Nephron (organoid): ENCODE measurements around the gene PRAME.

Experiments
- H3K27ac Mint-ChIP-seq, 3 experiments: 2 replicates each; pipeline ENCODE4 v1.8.0; 2020; ENCODE audit warnings: mixed read lengths in 3 of 3, mild to moderate bottlenecking in 2 of 3, moderate library complexity in 1 of 3
- H3K27me3 Mint-ChIP-seq: 2 replicates; pipeline ENCODE4 v1.8.0; 2021; ENCODE audit warnings: low read depth, mild to moderate bottlenecking, moderate library complexity, mixed read lengths
- H3K36me3 Mint-ChIP-seq: 2 replicates; pipeline ENCODE4 v1.8.0; 2020; ENCODE audit warnings: low read depth, mixed read lengths
- H3K4me1 Mint-ChIP-seq: 2 replicates; pipeline ENCODE4 v1.8.0; 2020; ENCODE audit warnings: mixed read lengths
- H3K4me3 Mint-ChIP-seq, 3 experiments: 2 replicates each; pipeline ENCODE4 v1.8.0; 2020; ENCODE audit warnings: mild to moderate bottlenecking in 3 of 3, mixed read lengths in 3 of 3, moderate library complexity in 2 of 3
- H3K9me3 Mint-ChIP-seq: 2 replicates; pipeline ENCODE4 v1.8.0; 2020; ENCODE audit warnings: mixed read lengths
- TF ChIP-seq, protein P1 (sequence below), 3 experiments: fragments of 200-600 bp; sonication (generic); IDR thresholded peaks; one replicate each; pipeline ENCODE4 v1.5.0; 2021; ENCODE audit warnings: antibody characterized with exemption in 3 of 3; ENCODE audit not compliant: unreplicated experiment in 3 of 3

The PRAME gene

DNA sequence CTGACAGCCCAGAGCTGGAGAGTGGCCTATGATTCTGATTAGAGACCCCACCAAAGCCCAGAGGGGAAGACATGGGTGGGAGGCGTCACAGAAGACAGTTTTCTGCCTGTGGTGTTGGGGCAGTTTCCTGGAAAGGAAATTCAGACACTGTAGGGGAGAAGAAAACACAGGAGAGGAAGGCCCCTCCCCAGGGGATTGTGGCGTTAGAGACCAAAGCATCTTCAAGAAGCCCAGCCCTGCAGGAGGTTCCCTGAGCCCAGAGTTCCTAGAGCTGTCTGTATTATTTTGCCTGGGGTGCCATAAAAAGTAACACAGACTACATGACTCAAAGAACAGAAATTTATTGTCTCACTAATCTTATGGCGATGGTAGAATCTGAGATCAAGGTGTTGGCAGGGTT lies 40.2 kb upstream of the PRAME start:
- Mint-ChIP-seq H3K27me3 (peaks cover 12% of the 10 kb centered on the region), H3K4me1 (peaks cover 9% of the 10 kb centered on the region), H3K9me3 (peaks cover 3% of the 10 kb centered on the region), H3K4me3 (no peak overlapping the region), H3K36me3 (no peaks in the 10 kb centered on the region), H3K27ac (no peak overlapping the region)
- TF ChIP-seq, protein P1, sequence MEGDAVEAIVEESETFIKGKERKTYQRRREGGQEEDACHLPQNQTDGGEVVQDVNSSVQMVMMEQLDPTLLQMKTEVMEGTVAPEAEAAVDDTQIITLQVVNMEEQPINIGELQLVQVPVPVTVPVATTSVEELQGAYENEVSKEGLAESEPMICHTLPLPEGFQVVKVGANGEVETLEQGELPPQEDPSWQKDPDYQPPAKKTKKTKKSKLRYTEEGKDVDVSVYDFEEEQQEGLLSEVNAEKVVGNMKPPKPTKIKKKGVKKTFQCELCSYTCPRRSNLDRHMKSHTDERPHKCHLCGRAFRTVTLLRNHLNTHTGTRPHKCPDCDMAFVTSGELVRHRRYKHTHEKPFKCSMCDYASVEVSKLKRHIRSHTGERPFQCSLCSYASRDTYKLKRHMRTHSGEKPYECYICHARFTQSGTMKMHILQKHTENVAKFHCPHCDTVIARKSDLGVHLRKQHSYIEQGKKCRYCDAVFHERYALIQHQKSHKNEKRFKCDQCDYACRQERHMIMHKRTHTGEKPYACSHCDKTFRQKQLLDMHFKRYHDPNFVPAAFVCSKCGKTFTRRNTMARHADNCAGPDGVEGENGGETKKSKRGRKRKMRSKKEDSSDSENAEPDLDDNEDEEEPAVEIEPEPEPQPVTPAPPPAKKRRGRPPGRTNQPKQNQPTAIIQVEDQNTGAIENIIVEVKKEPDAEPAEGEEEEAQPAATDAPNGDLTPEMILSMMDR (IDR thresholded peaks at IDR 0.05; ENCODE audit: unreplicated experiment in 3 of 3) = no peak

DNA sequence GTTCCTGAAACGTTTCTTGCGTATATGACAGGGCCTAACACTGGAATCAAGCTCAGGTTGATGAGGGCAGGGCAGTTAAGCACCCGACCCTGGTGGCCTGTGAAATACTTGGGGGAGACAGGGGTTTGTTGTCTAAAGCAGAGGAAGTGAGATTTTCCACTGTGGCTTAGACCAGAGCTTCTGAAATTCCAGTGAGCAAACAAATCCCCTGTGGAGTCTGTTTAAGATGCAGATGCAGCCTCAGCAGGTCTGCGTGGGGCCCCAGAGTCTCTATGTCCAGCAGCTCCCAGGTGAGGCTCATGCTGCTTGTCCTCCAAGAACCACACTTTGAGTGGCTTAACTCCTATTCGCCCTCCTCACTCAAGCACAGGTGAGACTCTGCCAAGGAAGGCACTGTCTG lies 39.1 kb upstream of the PRAME start:
- Mint-ChIP-seq H3K4me1 (peaks cover 12% of the 10 kb centered on the region), H3K9me3 (peaks cover 6% of the 10 kb centered on the region), H3K27me3 (peaks cover 16% of the 10 kb centered on the region), H3K4me3 (no peak overlapping the region), H3K27ac (no peak overlapping the region), H3K36me3 (no peaks in the 10 kb centered on the region)
- TF ChIP-seq, protein P1 (IDR thresholded peaks at IDR 0.05; ENCODE audit: unreplicated experiment in 3 of 3) = no peak

DNA sequence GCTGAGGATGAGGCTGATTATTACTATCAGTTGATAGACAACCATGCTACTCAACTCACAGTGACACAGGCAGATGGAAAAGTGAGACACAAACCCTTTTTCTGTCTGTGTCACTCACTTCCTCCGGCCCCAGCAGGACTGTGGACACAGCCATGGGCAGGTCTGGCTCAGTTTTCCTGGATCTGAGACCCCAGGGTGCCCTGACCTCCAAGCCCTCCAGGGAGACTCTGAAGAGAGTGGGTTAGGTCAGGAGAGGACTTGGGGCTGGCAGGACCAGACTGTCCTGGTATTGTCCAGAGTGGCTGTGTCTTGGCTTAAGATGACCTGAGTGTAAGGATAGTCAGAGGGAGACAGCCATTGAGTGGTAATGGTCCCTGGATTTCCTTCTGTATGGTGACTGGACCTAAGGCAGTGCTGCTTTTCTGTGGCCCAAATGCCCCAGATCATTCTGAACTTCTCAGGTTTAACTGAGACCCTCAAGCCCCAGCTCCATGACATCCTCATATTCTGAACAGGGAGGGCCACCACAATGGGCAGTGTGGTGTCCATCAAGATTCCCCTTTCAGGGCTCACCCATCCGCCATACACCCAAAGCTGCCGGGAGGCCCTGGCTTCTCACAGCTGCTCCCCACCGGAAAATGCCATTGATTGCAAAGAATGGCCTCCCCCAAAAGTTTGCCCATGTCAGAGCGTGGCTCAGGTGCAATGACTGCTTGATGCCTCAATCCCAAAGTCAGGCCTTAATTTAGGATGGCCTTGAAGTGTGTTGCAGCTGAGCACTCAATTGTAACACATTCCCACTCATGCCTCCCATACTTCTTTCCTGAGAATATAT lies 36.2 kb upstream of the PRAME start:
- TF ChIP-seq, protein P1 (IDR thresholded peaks at IDR 0.05; ENCODE audit: unreplicated experiment in 3 of 3) = no peak
- peaks cover 29% of the 10 kb centered on the region for H3K27me3 Mint-ChIP-seq
- peaks cover 6% of the 10 kb centered on the region for H3K9me3 Mint-ChIP-seq
- no peak overlapping the region for H3K27ac Mint-ChIP-seq
- peaks cover 4% of the 10 kb centered on the region for H3K4me1 Mint-ChIP-seq
- H3K4me3 Mint-ChIP-seq = no peak overlapping the region
- H3K36me3 Mint-ChIP-seq = no peaks in the 10 kb centered on the region

DNA sequence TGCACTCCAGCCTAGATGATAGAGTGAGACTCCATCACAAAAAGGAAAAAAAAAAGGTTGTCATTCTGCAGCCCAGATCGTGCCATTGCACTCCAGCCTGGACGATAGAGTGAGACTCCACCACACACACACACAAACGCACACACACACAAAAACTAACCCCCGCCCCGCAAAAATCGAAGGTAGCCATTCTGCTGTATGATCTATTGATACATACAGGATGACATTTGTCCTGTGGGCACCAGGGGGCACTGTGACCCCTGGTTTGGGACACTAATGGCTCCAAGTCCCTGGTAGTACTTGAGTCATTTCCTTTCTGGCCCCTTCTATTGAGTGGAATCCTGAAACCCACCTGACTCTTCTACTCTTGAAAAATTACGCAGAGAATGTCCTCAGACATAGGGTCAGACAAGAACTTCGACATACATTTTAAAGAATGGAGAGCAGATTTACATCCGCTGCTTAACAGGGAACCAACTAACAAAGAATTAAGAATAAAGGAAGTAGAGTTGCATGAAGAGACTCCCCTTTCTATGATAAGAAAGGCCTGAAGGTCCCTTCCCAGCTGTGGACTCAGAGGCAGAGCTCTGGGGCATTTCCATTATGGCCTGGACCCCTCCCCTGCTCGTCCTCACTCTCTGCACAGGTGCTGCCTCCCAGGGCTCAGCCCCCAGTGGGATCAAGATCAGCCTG lies 35.0 kb upstream of the PRAME start:
- Mint-ChIP-seq H3K27me3 (peaks cover 34% of the 10 kb centered on the region), H3K4me1 (peaks cover 4% of the 10 kb centered on the region), H3K4me3 (no peak overlapping the region), H3K36me3 (no peaks in the 10 kb centered on the region), H3K9me3 (peaks cover 6% of the 10 kb centered on the region), H3K27ac (peak overlapping the region in 1 of 3 experiments; percentile 63)
- TF ChIP-seq, protein P1 (IDR thresholded peaks at IDR 0.05; ENCODE audit: unreplicated experiment in 3 of 3) = peak; percentile 51 to 70 (median 51)

DNA sequence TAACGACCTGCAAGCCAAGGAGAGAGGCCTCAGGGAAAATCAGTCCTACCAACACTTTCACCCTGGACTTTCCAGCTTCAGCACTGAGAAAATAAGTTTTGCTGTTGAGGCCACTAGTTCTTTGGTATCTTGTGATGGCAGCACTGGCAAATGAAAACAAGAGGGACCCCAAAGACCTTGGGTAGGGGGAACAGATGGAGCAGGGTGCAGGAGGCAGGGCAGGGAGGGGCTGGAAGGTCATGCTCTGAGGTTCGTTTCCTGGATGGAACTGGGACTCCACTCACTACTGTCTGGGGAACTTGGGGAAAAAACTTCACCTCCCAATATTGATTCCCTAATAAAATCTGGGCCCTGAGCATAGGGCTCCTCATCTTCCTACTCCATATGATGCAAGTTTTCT lies 34.2 kb upstream of the PRAME start:
- peaks cover 34% of the 10 kb centered on the region for H3K27me3 Mint-ChIP-seq
- H3K9me3 Mint-ChIP-seq = peaks cover 6% of the 10 kb centered on the region
- H3K4me1 Mint-ChIP-seq = peaks cover 4% of the 10 kb centered on the region
- H3K36me3 Mint-ChIP-seq = no peaks in the 10 kb centered on the region
- no peak overlapping the region for H3K4me3 Mint-ChIP-seq
- H3K27ac Mint-ChIP-seq = no peak overlapping the region
- TF ChIP-seq, protein P1 (IDR thresholded peaks at IDR 0.05; ENCODE audit: unreplicated experiment in 3 of 3) = no peak
